TTC549 (cell line): ENCODE data around the gene TBCK.

Experiments used
- FAIRE-seq: peaks from 2 replicates; lab custom pipeline; 2012; peaks lifted over from hg19 to GRCh38; lab: Jason Lieb, UNC

Gene TBCK

GRCh38 chr4:106038012-106038411 lies 278.0 kb downstream of the TBCK start:
- no peak for FAIRE-seq

GRCh38 chr4:106036848-106037247 lies 279.2 kb downstream of the TBCK start:
- no peak for FAIRE-seq

GRCh38 chr4:106036334-106036733 lies 279.7 kb downstream of the TBCK start:
- no peak for FAIRE-seq

- no peak for FAIRE-seq
These were observed 280.8 kb downstream of the TBCK start for GRCh38 chr4:106035204-106035603.

- FAIRE-seq: no peak
These were observed 281.3 kb downstream of the TBCK start for GRCh38 chr4:106034751-106035150.

GRCh38 chr4:106034220-106034619 lies 281.8 kb downstream of the TBCK start:
- no peak for FAIRE-seq

- no peak for FAIRE-seq
These were observed 282.5 kb downstream of the TBCK start for GRCh38 chr4:106033469-106033868.

- FAIRE-seq: no peak
These were observed 283.1 kb downstream of the TBCK start for GRCh38 chr4:106032851-106033286.

GRCh38 chr4:106022454-106022853 lies 293.6 kb downstream of the TBCK start:
- no peak for FAIRE-seq

- no peak for FAIRE-seq
These were observed 294.1 kb downstream of the TBCK start for GRCh38 chr4:106021737-106022410.

GRCh38 chr4:106019771-106020170 lies 296.2 kb downstream of the TBCK start:
- FAIRE-seq: no peak

- no peak for FAIRE-seq
These were observed 298.0 kb downstream of the TBCK start for GRCh38 chr4:106017975-106018374.

- no peak for FAIRE-seq
These were observed 304.6 kb downstream of the TBCK start for GRCh38 chr4:106011387-106011786.

GRCh38 chr4:106010761-106011160 lies 305.2 kb downstream of the TBCK start:
- FAIRE-seq: no peak

- no peak for FAIRE-seq
These were observed 313.0 kb downstream of the TBCK start for GRCh38 chr4:106002994-106003393.

GRCh38 chr4:105998171-105999063 lies 317.6 kb downstream of the TBCK start:
- no peak for FAIRE-seq

- FAIRE-seq: no peak
These were observed 319.2 kb downstream of the TBCK start for GRCh38 chr4:105996845-105997244.

- no peak for FAIRE-seq
These were observed 321.0 kb downstream of the TBCK start for GRCh38 chr4:105994841-105995501.

- FAIRE-seq: no peak
These were observed 321.9 kb downstream of the TBCK start for GRCh38 chr4:105994061-105994460.

GRCh38 chr4:105992641-105993305 lies 323.2 kb downstream of the TBCK start:
- no peak for FAIRE-seq

GRCh38 chr4:105991726-105992125 lies 324.3 kb downstream of the TBCK start:
- no peak for FAIRE-seq
